HepG2 (cell line): ENCODE results near the gene FUOM. TPM values are rescaled to one million over a fixed set of nuclear protein-coding genes. Genes with fewer than 3 reads are reported as not detected.
A peak's percentile ranks its signal among the peaks of the same experiment; 100 is the strongest.

ENCODE experiments used
- AGO2 ChIP-seq: fragments of 200-400 bp; formaldehyde crosslinking; optimal IDR thresholded peaks from 2 replicates; pipeline ENCODE3; 2017; ENCODE audit warnings: mild to moderate bottlenecking, low read depth, low read length, moderate library complexity
- CCAR2 ChIP-seq: fragments of 200-400 bp; formaldehyde crosslinking; optimal IDR thresholded peaks from 2 replicates; pipeline ENCODE3; 2018; ENCODE audit warnings: low read depth, mild to moderate bottlenecking, low read length, moderate library complexity
- CREB1 ChIP-seq, 2 experiments: fragments of 450-650 bp in 1 of 2; IDR thresholded peaks; 2 replicates each; pipeline ENCODE4 v1.6.1; 2016 to 2017; ENCODE audit warnings: control low read depth in 1 of 2, mild to moderate bottlenecking in 1 of 2, missing compliant biosample characterization in 1 of 2, missing genetic modification characterization in 1 of 2
- FOXA1 ChIP-seq, 2 experiments: fragments of 450-650 bp in 1 of 2; sonication (generic) in 1 of 2; formaldehyde crosslinking in 1 of 2; IDR thresholded peaks; 2 replicates each; pipeline versions ENCODE4 v1.4.0 to v1.6.1; 2016 to 2020; ENCODE audit warnings: missing genetic modification reagents in 1 of 2
- FOXC1 ChIP-seq: sonication (generic); formaldehyde crosslinking; IDR thresholded peaks from 2 replicates; pipeline ENCODE4 v1.8.0; 2022; ENCODE audit warnings: mild to moderate bottlenecking, missing genetic modification reagents, borderline replicate concordance
- GLI4 ChIP-seq: sonication (generic); formaldehyde crosslinking; IDR thresholded peaks from 2 replicates; pipeline ENCODE4 v1.5.1; 2020; ENCODE audit warnings: missing genetic modification reagents, mild to moderate bottlenecking, moderate library complexity, borderline replicate concordance
- KDM5A ChIP-seq: fragments of 200-600 bp; sonication (generic); IDR thresholded peaks from 2 replicates; pipeline ENCODE4 v1.7.0; 2018; ENCODE audit warnings: antibody characterized with exemption, mild to moderate bottlenecking, low read length, borderline replicate concordance
- RARA ChIP-seq: IDR thresholded peaks from 2 replicates; pipeline ENCODE4 v1.6.1; 2016; ENCODE audit warnings: missing genetic modification reagents, missing compliant biosample characterization
- SAFB2 ChIP-seq: sonication (generic); formaldehyde crosslinking; IDR thresholded peaks from 2 replicates; pipeline ENCODE4 v1.5.1; 2020; ENCODE audit warnings: missing genetic modification reagents, low read depth, mild to moderate bottlenecking, borderline replicate concordance
- TBX2 ChIP-seq: sonication (generic); formaldehyde crosslinking; IDR thresholded peaks from 2 replicates; pipeline ENCODE4 v1.5.0; 2020; ENCODE audit warnings: missing genetic modification reagents, mild to moderate bottlenecking, borderline replicate concordance
- ZFX ChIP-seq: sonication (generic); formaldehyde crosslinking; IDR thresholded peaks from 2 replicates; pipeline ENCODE4 v1.4.0; 2020; ENCODE audit warnings: mild to moderate bottlenecking, low read depth, missing genetic modification reagents, moderate library complexity
- ZNF329 ChIP-seq: sonication (generic); formaldehyde crosslinking; IDR thresholded peaks from 2 replicates; pipeline ENCODE4 v1.9.0; 2021; ENCODE audit warnings: low read depth, mild to moderate bottlenecking, missing genetic modification reagents
- ZNF567 ChIP-seq: sonication (generic); formaldehyde crosslinking; IDR thresholded peaks from 2 replicates; pipeline ENCODE4 v1.8.1; 2023; ENCODE audit warnings: mild to moderate bottlenecking, missing genetic modification reagents, borderline replicate concordance
- ZNF777 ChIP-seq: sonication (generic); formaldehyde crosslinking; IDR thresholded peaks from 2 replicates; pipeline ENCODE4 v1.4.0; 2020; ENCODE audit warnings: missing genetic modification reagents
- ZNF792 ChIP-seq: IDR thresholded peaks from 2 replicates; pipeline ENCODE4 v1.6.1; 2016
- ZSCAN9 ChIP-seq: IDR thresholded peaks from 2 replicates; pipeline ENCODE4 v1.6.1; 2016; ENCODE audit warnings: borderline replicate concordance
- ZZZ3 ChIP-seq: sonication (generic); formaldehyde crosslinking; IDR thresholded peaks from 2 replicates; pipeline ENCODE4 v1.4.0; 2020; ENCODE audit warnings: missing genetic modification reagents, mild to moderate bottlenecking, borderline replicate concordance
- polyA plus RNA-seq, 8 experiments: library from polyadenylated mRNA; depleted of rRNA in 3 of 8; stranded (reverse) in 7 of 8; unstranded in 1 of 8; fragments of >200 nt; fragmentation: Illumina TruSeq in 4 of 8; extraction: Trizol in 4 of 8; gene quantifications; 2 replicates each; pipeline versions ENCODE4 v1.2.1 to v1.2.3, GENCODE V29; 2011 to 2016; ENCODE audit warnings: low read depth in 4 of 8, missing spikeins in 1 of 8, mixed read lengths in 1 of 8; ENCODE audit not compliant: insufficient read depth in 1 of 8
- total RNA-seq, 5 experiments: library from RNA; depleted of rRNA; stranded (reverse); fragments of >200 nt; fragmentation: Illumina TruSeq; extraction: Trizol; gene quantifications; 2 replicates each; pipeline ENCODE4 v1.2.3, GENCODE V29; 2016; ENCODE audit warnings: low read depth in 1 of 5
- TF ChIP-seq, protein P1 (sequence below): sonication (generic); formaldehyde crosslinking; IDR thresholded peaks from 2 replicates; pipeline ENCODE4 v1.5.1; 2020; ENCODE audit warnings: mild to moderate bottlenecking, missing genetic modification reagents, borderline replicate concordance
- TF ChIP-seq, protein P2 (sequence below): sonication (generic); formaldehyde crosslinking; IDR thresholded peaks from 2 replicates; pipeline ENCODE4 v1.5.1; 2020; ENCODE audit warnings: missing genetic modification reagents, mild to moderate bottlenecking, borderline replicate concordance
- TF ChIP-seq, protein P3 (sequence below): sonication (generic); formaldehyde crosslinking; IDR thresholded peaks from 2 replicates; pipeline ENCODE4 v1.4.0; 2020; ENCODE audit warnings: missing genetic modification reagents
- TF ChIP-seq, protein P4 (sequence below): sonication (generic); formaldehyde crosslinking; IDR thresholded peaks from 2 replicates; pipeline ENCODE4 v1.4.0; 2020; ENCODE audit warnings: missing genetic modification reagents
- TF ChIP-seq, protein P5 (sequence below): IDR thresholded peaks from 2 replicates; pipeline ENCODE4 v1.6.1; 2016; ENCODE audit warnings: mild to moderate bottlenecking, missing biosample characterization, missing genetic modification reagents

Gene FUOM
- total and polyA plus RNA-seq, 2 of the 13 experiments (the other 11 are each of a cell fraction or from before 2014, with no cell fraction given), result 27.5 to 60.4 TPM

DNA sequence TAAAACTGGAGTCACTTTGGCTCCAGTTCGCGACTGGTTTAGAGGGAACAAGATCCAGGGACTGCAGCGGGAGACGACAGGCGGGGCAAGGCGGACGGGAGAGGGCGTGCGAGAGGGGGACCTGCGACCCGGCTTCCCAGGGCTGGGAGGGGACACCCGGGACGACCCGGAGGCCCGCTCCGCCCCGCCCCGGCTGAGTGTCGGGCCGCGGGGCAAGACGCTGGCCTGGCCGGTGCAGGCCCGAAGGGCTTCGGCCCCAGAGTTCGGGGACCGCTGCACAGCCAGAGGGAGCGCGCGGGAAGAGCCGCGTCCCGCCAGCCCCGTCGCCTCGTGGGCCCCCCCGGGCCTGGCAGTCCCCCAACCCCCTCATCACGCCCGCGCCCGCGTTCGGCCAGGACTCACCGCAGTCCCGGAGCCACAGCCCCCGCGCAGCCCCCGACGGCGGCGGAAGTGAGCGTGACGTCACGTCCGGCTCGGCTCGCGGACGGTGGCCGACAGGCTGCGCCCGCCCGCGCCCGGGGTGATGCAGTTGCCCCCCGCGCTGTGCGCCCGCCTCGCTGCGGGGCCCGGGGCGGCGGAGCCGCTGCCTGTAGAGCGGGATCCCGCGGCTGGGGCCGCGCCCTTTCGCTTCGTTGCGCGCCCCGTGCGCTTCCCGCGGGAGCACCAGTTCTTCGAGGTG is 49.3 kb downstream of the FUOM start, which contains the start of the genes TUBGCP2 and ZNF511 (continued):
- TF ChIP-seq, protein P1, sequence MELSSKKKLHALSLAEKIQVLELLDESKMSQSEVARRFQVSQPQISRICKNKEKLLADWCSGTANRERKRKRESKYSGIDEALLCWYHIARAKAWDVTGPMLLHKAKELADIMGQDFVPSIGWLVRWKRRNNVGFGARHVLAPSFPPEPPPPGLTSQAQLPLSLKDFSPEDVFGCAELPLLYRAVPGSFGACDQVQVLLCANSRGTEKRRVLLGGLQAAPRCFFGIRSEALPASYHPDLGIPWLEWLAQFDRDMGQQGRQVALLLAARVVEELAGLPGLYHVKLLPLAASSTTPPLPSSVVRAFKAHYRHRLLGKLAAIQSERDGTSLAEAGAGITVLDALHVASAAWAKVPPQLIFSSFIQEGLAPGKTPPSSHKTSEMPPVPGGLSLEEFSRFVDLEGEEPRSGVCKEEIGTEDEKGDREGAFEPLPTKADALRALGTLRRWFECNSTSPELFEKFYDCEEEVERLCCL (CRISPR knock-in tag), result no peak
- TF ChIP-seq TBX2 (CRISPR knock-in tag) (0 out of 2 replicates have a peak, but pooled peaks have one; percentile 8), RARA (CRISPR knock-in tag) (0 out of 2 replicates have a peak, but pooled peaks have one; percentile 24), ZFX (CRISPR knock-in tag) (peak; percentile 93), ZNF777 (CRISPR knock-in tag) (peak; percentile 87), GLI4 (CRISPR knock-in tag) (peak; percentile 6; the same call in 1 of the 2 replicates), ZNF567 (CRISPR knock-in tag) (no peak), FOXC1 (CRISPR knock-in tag) (no peak; the same call in 1 of the 2 replicates), KDM5A (peak; percentile 87), ZZZ3 (no peak), CREB1 (IDR thresholded peaks at IDR 0.05) (peak; percentile 99), CREB1 (CRISPR knock-in tag; IDR thresholded peaks at IDR 0.05) (no peak), SAFB2 (CRISPR knock-in tag) (peak; percentile 83; the same call in 1 of the 2 replicates), AGO2 (peak; percentile 69), ZNF329 (CRISPR knock-in tag) (peak; percentile 78; the same call in 1 of the 2 replicates), ZNF792 (CRISPR knock-in tag) (0 out of 2 replicates have a peak, but pooled peaks have one; percentile 26), ZSCAN9 (no peak), FOXA1 (IDR thresholded peaks at IDR 0.05) (no peak), FOXA1 (CRISPR knock-in tag; IDR thresholded peaks at IDR 0.05) (no peak), CCAR2 (no peak)
- TF ChIP-seq, protein P2, sequence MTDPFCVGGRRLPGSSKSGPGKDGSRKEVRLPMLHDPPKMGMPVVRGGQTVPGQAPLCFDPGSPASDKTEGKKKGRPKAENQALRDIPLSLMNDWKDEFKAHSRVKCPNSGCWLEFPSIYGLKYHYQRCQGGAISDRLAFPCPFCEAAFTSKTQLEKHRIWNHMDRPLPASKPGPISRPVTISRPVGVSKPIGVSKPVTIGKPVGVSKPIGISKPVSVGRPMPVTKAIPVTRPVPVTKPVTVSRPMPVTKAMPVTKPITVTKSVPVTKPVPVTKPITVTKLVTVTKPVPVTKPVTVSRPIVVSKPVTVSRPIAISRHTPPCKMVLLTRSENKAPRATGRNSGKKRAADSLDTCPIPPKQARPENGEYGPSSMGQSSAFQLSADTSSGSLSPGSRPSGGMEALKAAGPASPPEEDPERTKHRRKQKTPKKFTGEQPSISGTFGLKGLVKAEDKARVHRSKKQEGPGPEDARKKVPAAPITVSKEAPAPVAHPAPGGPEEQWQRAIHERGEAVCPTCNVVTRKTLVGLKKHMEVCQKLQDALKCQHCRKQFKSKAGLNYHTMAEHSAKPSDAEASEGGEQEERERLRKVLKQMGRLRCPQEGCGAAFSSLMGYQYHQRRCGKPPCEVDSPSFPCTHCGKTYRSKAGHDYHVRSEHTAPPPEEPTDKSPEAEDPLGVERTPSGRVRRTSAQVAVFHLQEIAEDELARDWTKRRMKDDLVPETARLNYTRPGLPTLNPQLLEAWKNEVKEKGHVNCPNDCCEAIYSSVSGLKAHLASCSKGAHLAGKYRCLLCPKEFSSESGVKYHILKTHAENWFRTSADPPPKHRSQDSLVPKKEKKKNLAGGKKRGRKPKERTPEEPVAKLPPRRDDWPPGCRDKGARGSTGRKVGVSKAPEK, result no peak
- TF ChIP-seq, protein P3, sequence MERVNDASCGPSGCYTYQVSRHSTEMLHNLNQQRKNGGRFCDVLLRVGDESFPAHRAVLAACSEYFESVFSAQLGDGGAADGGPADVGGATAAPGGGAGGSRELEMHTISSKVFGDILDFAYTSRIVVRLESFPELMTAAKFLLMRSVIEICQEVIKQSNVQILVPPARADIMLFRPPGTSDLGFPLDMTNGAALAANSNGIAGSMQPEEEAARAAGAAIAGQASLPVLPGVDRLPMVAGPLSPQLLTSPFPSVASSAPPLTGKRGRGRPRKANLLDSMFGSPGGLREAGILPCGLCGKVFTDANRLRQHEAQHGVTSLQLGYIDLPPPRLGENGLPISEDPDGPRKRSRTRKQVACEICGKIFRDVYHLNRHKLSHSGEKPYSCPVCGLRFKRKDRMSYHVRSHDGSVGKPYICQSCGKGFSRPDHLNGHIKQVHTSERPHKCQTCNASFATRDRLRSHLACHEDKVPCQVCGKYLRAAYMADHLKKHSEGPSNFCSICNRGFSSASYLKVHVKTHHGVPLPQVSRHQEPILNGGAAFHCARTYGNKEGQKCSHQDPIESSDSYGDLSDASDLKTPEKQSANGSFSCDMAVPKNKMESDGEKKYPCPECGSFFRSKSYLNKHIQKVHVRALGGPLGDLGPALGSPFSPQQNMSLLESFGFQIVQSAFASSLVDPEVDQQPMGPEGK (CRISPR knock-in tag), result peak; percentile 91
- TF ChIP-seq, protein P4, sequence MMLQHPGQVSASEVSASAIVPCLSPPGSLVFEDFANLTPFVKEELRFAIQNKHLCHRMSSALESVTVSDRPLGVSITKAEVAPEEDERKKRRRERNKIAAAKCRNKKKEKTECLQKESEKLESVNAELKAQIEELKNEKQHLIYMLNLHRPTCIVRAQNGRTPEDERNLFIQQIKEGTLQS, result peak; percentile 51; the same call in 1 of the 2 replicates
- TF ChIP-seq, protein P5, sequence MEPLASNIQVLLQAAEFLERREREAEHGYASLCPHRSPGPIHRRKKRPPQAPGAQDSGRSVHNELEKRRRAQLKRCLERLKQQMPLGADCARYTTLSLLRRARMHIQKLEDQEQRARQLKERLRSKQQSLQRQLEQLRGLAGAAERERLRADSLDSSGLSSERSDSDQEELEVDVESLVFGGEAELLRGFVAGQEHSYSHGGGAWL (CRISPR knock-in tag), result peak; percentile 25
